Measurements from ENCODE around the gene MTPN. TPM values are rescaled to one million over a fixed set of nuclear protein-coding genes. Genes with fewer than 3 reads are reported as not detected.

The MTPN gene
- total RNA-seq, 4 donors from 2014 or later = 70.8 to 160 (median 110) TPM

GRCh38 chr7:135981958-135982646 is 4.9 kb upstream of the MTPN start:
- no peak for TF ChIP-seq CTCF (IDR thresholded peaks at IDR 0.05; ENCODE audit: low read depth)

GRCh38 chr7:135980665-135981180 is 3.6 kb upstream of the MTPN start:
- TF ChIP-seq CTCF (IDR thresholded peaks at IDR 0.05; ENCODE audit: low read depth) = no peak

- TF ChIP-seq CTCF (IDR thresholded peaks at IDR 0.05; ENCODE audit: low read depth) = no peak
Measured at GRCh38 chr7:135980012-135980551, 2.9 kb upstream of the MTPN start.

GRCh38 chr7:135979471-135980011 is 2.4 kb upstream of the MTPN start:
- TF ChIP-seq CTCF (IDR thresholded peaks at IDR 0.05; ENCODE audit: low read depth) = no peak

GRCh38 chr7:135978624-135979023 is 1.5 kb upstream of the MTPN start:
- no peak for TF ChIP-seq CTCF (IDR thresholded peaks at IDR 0.05; ENCODE audit: low read depth)

GRCh38 chr7:135977742-135978066 is 545 bp upstream of the MTPN start:
- no peak for TF ChIP-seq CTCF (IDR thresholded peaks at IDR 0.05; ENCODE audit: low read depth)

GRCh38 chr7:135976312-135977006 is 700 bp downstream of the MTPN start:
- TF ChIP-seq CTCF (IDR thresholded peaks at IDR 0.05; ENCODE audit: low read depth) = no peak
